ENCODE measurements around the gene NIPA2. TPM values are rescaled to one million over a fixed set of nuclear protein-coding genes. Genes with fewer than 3 reads are reported as not detected.

Gene NIPA2
- total RNA-seq, 4 donors from 2014 or later = 29.9 to 41.3 (median 34.5) TPM

GRCh38 chr15:22913646-22914380 lies 75.3 kb downstream of the NIPA2 start:
- Histone ChIP-seq H3K9me3 (no peaks in the 10 kb centered on the region), H3K4me1 (no peaks in the 10 kb centered on the region), H3K4me3 (no peak overlapping the region), H3K27me3 (no peaks in the 10 kb centered on the region), H3K27ac (replicated peaks in 1 of 4) (no peak overlapping the region), H3K36me3 (peaks cover 79 to 100% (median 98%) of the 10 kb centered on the region in 4 donors)
- intact Hi-C loops (cut with DNase I) = no loop called here
- DNase-seq (ENCODE audit: extremely low spot score) = no peak
- TF ChIP-seq CTCF (IDR thresholded peaks at IDR 0.05) (no peak), POLR2A (IDR thresholded peaks at IDR 0.05; ENCODE audit: low read depth) (no peak), EP300 (IDR thresholded peaks at IDR 0.05) (no peak), POLR2AphosphoS5 (IDR thresholded peaks at IDR 0.05) (no peak)
- WGBS = 95% methylated on average over 11 of the region's 13 CpGs

GRCh38 chr15:22915866-22916515 lies 77.5 kb downstream of the NIPA2 start:
- no peaks in the 10 kb centered on the region for H3K9me3 ChIP-seq
- peaks cover 0 to 4% (median 0%) of the 10 kb centered on the region in 4 donors for H3K4me1 ChIP-seq
- WGBS = 95% methylated on average over 25 of the region's 25 CpGs
- H3K4me3 ChIP-seq = no peak overlapping the region
- no peak overlapping the region for H3K27ac ChIP-seq (replicated peaks in 1 of 4)
- peaks cover 63 to 90% (median 81%) of the 10 kb centered on the region in 4 donors for H3K36me3 ChIP-seq
- intact Hi-C loops (cut with DNase I) = no loop called here
- no peaks in the 10 kb centered on the region for H3K27me3 ChIP-seq
- TF ChIP-seq EP300 (IDR thresholded peaks at IDR 0.05) = no peak
- TF ChIP-seq CTCF (IDR thresholded peaks at IDR 0.05) = no peak
- no peak for TF ChIP-seq POLR2AphosphoS5 (IDR thresholded peaks at IDR 0.05)
- DNase-seq (ENCODE audit: extremely low spot score) = no peak

- peaks cover 55 to 88% (median 74%) of the 10 kb centered on the region in 4 donors for H3K36me3 ChIP-seq
- no peaks in the 10 kb centered on the region for H3K9me3 ChIP-seq
- H3K27me3 ChIP-seq = no peaks in the 10 kb centered on the region
- 94% methylated on average over 35 of the region's 36 CpGs for WGBS
- peaks cover 0 to 4% (median 0%) of the 10 kb centered on the region in 4 donors for H3K4me1 ChIP-seq
- TF ChIP-seq CTCF (IDR thresholded peaks at IDR 0.05) (no peak), POLR2AphosphoS5 (IDR thresholded peaks at IDR 0.05) (no peak), POLR2A (IDR thresholded peaks at IDR 0.05; ENCODE audit: low read depth) (no peak), EP300 (IDR thresholded peaks at IDR 0.05) (no peak)
- H3K27ac ChIP-seq (replicated peaks in 1 of 4) = no peak overlapping the region
- no peak for DNase-seq (ENCODE audit: extremely low spot score)
- H3K4me3 ChIP-seq = no peak overlapping the region
- intact Hi-C loops (cut with DNase I) = no loop called here
Measured at GRCh38 chr15:22916606-22917350, 78.3 kb downstream of the NIPA2 start.

GRCh38 chr15:22917556-22917955 lies 79.1 kb downstream of the NIPA2 start:
- DNase-seq (ENCODE audit: extremely low spot score) = no peak
- H3K4me3 ChIP-seq = no peak overlapping the region
- no peak overlapping the region for H3K27ac ChIP-seq (replicated peaks in 1 of 4)
- intact Hi-C loops (cut with DNase I) = no loop called here
- no peaks in the 10 kb centered on the region for H3K27me3 ChIP-seq
- peaks cover 47 to 88% (median 73%) of the 10 kb centered on the region in 4 donors for H3K36me3 ChIP-seq
- peaks cover 0 to 4% (median 0%) of the 10 kb centered on the region in 4 donors for H3K4me1 ChIP-seq
- TF ChIP-seq POLR2AphosphoS5 (IDR thresholded peaks at IDR 0.05) = no peak
- no peak for TF ChIP-seq CTCF (IDR thresholded peaks at IDR 0.05)
- TF ChIP-seq EP300 (IDR thresholded peaks at IDR 0.05) = no peak
- no peak for TF ChIP-seq POLR2A (IDR thresholded peaks at IDR 0.05; ENCODE audit: low read depth)
- 91% methylated on average over 3 of the region's 18 CpGs for WGBS
- no peaks in the 10 kb centered on the region for H3K9me3 ChIP-seq

Other genes with a start within 250 kb of the NIPA2 start
- gene NIPA1, start 52.0 kb upstream of the NIPA2 start, total RNA-seq = 10 to 100 TPM in 3 of 4 donors, 1 to 10 TPM in 1; 9.8 to 15.4 (median 14.4) TPM
- gene CYFIP1, start 141.7 kb downstream of the NIPA2 start, total RNA-seq = 100 to 1,000 TPM in 2 of 4 donors, 10 to 100 TPM in 2; 86.8 to 131 (median 105) TPM
- 10 to 100 TPM in 3 of 4 donors, 1 to 10 TPM in 1; 8.1 to 18.3 (median 14.1) TPM for gene TUBGCP5, start 200.9 kb downstream of the NIPA2 start, total RNA-seq